Activated CD4-positive, alpha-beta T cell treated with anti-CD3 and anti-CD28 coated beads for 36 hours (primary cell): ENCODE data around the gene KMT5C. TPM values are rescaled to one million over a fixed set of nuclear protein-coding genes. Genes with fewer than 3 reads are reported as not detected.

ENCODE experiments used
- ATAC-seq: fragments of 200-7000 bp; cut with Tn5 transposase; one replicate; pipeline ENCODE4 v1.10.0; 2021; ENCODE audit warnings: mild to moderate bottlenecking, moderate library complexity
- CTCF ChIA-PET: fragments of 350-600 bp; sonication (Branson Sonifier 250); formaldehyde crosslinking; loops from one replicate; lab custom pipeline; 2021; ENCODE audit warnings: antibody characterized with exemption; lab: Charles Lee
- POLR2A ChIA-PET: fragments of 350-600 bp; sonication (Branson Sonifier 250); formaldehyde crosslinking; loops from one replicate; lab custom pipeline; 2021; ENCODE audit warnings: antibody characterized with exemption, inconsistent platforms; lab: Charles Lee
- DNase-seq: peaks from one replicate; pipeline ENCODE4 v3.0.0-alpha.2; 2020
- H3K27ac Mint-ChIP-seq: one replicate; pipeline ENCODE4 v1.8.0; 2021; ENCODE audit warnings: mixed read lengths
- H3K27me3 Mint-ChIP-seq: one replicate; pipeline ENCODE4 v1.8.0; 2021; ENCODE audit warnings: mixed read lengths
- H3K36me3 Mint-ChIP-seq: one replicate; pipeline ENCODE4 v1.8.0; 2021; ENCODE audit warnings: low read depth, mixed read lengths
- H3K4me1 Mint-ChIP-seq: one replicate; pipeline ENCODE4 v1.8.0; 2021; ENCODE audit warnings: mixed read lengths
- H3K4me3 Mint-ChIP-seq: one replicate; pipeline ENCODE4 v1.8.0; 2021; ENCODE audit warnings: mild to moderate bottlenecking, moderate library complexity, mixed read lengths
- H3K9me3 Mint-ChIP-seq: one replicate; pipeline ENCODE4 v1.8.0; 2021; ENCODE audit warnings: low read depth, mixed read lengths
- intact Hi-C, 2 experiments: fragments of 100-400 bp; cut with DNase I in 1 of 2; cut with micrococcal nuclease in 1 of 2; formaldehyde crosslinking; loops; one replicate each; pipeline versions ENCODE4 v1.14.2 to v1.15.1; 2022 to 2024; cut with DNase I, micrococcal nuclease
- total RNA-seq, 2 experiments: library from RNA; stranded (reverse); gene quantifications; one replicate each; pipeline ENCODE4 v1.2.3, GENCODE V29; 2021

Gene KMT5C
- total RNA-seq, 2 experiments from 2014 or later = 27.5 to 32.3 TPM

GRCh38 chr19:55390461-55390880, 50.8 kb downstream of the KMT5C start:
- no peak overlapping the region for H3K27ac Mint-ChIP-seq
- no peak for ATAC-seq

GRCh38 chr19:55391191-55391670, 51.6 kb downstream of the KMT5C start:
- Mint-ChIP-seq H3K27me3 (no peaks in the 10 kb centered on the region), H3K36me3 (peaks cover 43% of the 10 kb centered on the region), H3K4me1 (peaks cover 31% of the 10 kb centered on the region), H3K9me3 (no peaks in the 10 kb centered on the region), H3K27ac (no peak overlapping the region), H3K4me3 (no peak overlapping the region)
- DNase-seq (no peak), ATAC-seq (no peak)
- intact Hi-C loops = no loop called here
- ChIA-PET CTCF (interaction anchor here (0.5 to 1.7 kb wide), 2 partner anchors 90 to 112 kb away, joined by 3 read pairs; no protein-coding TSS in a partner anchor), POLR2A (interaction anchor here (0.6 to 4.0 kb wide), 3 partner anchors 15 to 132 kb away, joined by 3 to 41 read pairs (median 5); partner anchors contain the start of genes ISOC2, PPP6R1 and UBE2S)

More at GRCh38 chr19:55390461-55390880, 50.8 kb downstream of the KMT5C start:
- Mint-ChIP-seq H3K36me3 (peaks cover 50% of the 10 kb centered on the region), H3K27me3 (no peaks in the 10 kb centered on the region), H3K4me1 (peaks cover 31% of the 10 kb centered on the region), H3K9me3 (no peaks in the 10 kb centered on the region), H3K4me3 (no peak overlapping the region)
- ChIA-PET POLR2A (interaction anchor here (0.6 to 4.0 kb wide), 4 partner anchors 12 to 156 kb away, joined by 3 to 41 read pairs (median 4); partner anchors contain the start of genes PPP6R1 and UBE2S), CTCF (interaction anchor here (1.7 kb wide), 1 partner anchor 89 kb away, joined by 3 read pairs; no protein-coding TSS in a partner anchor)
- intact Hi-C loops = no loop called here
- no peak for DNase-seq

GRCh38 chr19:55391702-55392615, 52.3 kb downstream of the KMT5C start:
- CTCF ChIA-PET = no interaction called here
- H3K36me3 Mint-ChIP-seq = peaks cover 36% of the 10 kb centered on the region
- no peak for DNase-seq
- POLR2A ChIA-PET = interaction anchor here (1.5 kb wide), 1 partner anchor 15 kb away, joined by 6 read pairs; the partner anchor contains the start of gene UBE2S
- no peak for ATAC-seq
- no peaks in the 10 kb centered on the region for H3K9me3 Mint-ChIP-seq
- H3K4me1 Mint-ChIP-seq = peaks cover 29% of the 10 kb centered on the region
- intact Hi-C loops = no loop called here
- H3K4me3 Mint-ChIP-seq = no peak overlapping the region
- no peak overlapping the region for H3K27ac Mint-ChIP-seq
- H3K27me3 Mint-ChIP-seq = no peaks in the 10 kb centered on the region

DNA sequence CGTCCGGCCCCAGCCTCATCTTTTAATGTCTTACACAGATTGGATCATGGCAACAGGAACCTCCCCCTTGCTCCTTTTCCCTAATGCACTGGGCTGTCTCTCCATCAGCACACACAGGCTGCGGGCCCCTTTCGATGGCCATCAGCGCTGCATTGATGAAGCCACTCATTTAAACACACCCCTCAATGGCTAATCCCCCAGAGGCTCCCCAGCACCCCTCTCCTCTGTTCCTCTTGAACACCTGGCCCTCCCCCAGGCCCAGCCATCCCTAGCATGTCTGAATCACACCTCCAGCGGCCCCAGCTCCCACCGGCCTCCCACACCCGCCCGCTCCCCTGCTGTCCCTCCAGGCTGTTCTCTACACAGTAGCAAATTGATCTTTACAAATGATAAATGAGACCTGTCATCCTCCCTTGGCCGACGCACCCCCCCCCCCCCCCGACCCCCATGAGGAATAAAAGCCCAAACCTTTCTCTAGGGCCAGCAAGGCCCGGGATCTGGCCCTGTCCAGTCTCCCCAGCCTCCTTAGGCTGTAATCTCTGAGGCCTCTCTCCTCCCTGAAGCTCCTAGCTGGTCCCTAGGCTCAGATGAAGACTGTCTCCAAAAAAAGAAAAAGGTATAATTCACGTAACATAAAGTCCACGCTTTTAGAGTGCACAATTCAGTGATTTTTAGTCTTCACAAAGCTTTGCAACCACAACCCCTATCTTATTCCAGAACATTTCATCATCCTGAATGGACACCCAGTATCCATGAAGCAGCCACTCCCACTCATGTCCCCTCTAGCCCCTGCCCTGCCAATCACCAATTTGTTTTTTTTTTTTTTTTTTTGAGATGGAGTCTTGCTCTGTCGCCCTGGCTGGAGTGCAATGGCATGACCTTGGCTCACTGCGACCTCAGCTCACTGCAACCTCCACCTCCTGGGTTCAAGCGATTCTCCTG, 53.4 kb downstream of the KMT5C start:
- H3K36me3 Mint-ChIP-seq = peaks cover 25% of the 10 kb centered on the region
- CTCF ChIA-PET = interaction anchor here (0.6 kb wide), 1 partner anchor 92 kb away, joined by 3 read pairs; no protein-coding TSS in a partner anchor
- H3K4me1 Mint-ChIP-seq = peaks cover 25% of the 10 kb centered on the region
- DNase-seq (no peak), ATAC-seq (no peak)
- no peaks in the 10 kb centered on the region for H3K27me3 Mint-ChIP-seq
- intact Hi-C loops = no loop called here
- no peaks in the 10 kb centered on the region for H3K9me3 Mint-ChIP-seq
- H3K4me3 Mint-ChIP-seq = no peak overlapping the region
- POLR2A ChIA-PET = interaction anchor here (1.3 to 1.5 kb wide), 2 partner anchors 9 to 14 kb away, joined by 3 to 6 read pairs; partner anchors contain the start of gene UBE2S
- no peak overlapping the region for H3K27ac Mint-ChIP-seq

Other genes starting within 250 kb of the KMT5C start
- gene PPP1R12C, start 222.2 kb upstream of the KMT5C start, total RNA-seq = 10 to 100 TPM; 66.1 to 69.8 TPM
- gene TNNT1, start 190.7 kb upstream of the KMT5C start, total RNA-seq = under 1 TPM; 0.47 to 0.50 TPM
- under 1 TPM in 1 of 2 experiments, not detected in 1; 0.32 TPM for gene TNNI3, start 182.1 kb upstream of the KMT5C start, total RNA-seq
- gene DNAAF3, start 173.3 kb upstream of the KMT5C start, total RNA-seq = under 1 TPM; 0.53 to 0.72 TPM
- gene SYT5, start 159.6 kb upstream of the KMT5C start, total RNA-seq = under 1 TPM in 1 of 2 experiments, not detected in 1; 0.37 TPM
- not detected for gene PTPRH, start 130.4 kb upstream of the KMT5C start, total RNA-seq
- gene TMEM86B, start 111.1 kb upstream of the KMT5C start, total RNA-seq = 1 to 10 TPM; 4.9 to 9.0 TPM
- gene PPP6R1, start 80.9 kb upstream of the KMT5C start, total RNA-seq = 100 to 1,000 TPM; 177 to 201 TPM
- 10 to 100 TPM; 41.1 to 45.2 TPM for gene HSPBP1, start 59.8 kb upstream of the KMT5C start, total RNA-seq
- 1 to 10 TPM; 4.1 to 4.5 TPM for gene BRSK1, start 55.9 kb upstream of the KMT5C start, total RNA-seq
- gene TMEM150B, start 14.5 kb upstream of the KMT5C start, total RNA-seq = not detected
- gene COX6B2, start 14.8 kb downstream of the KMT5C start, total RNA-seq = under 1 TPM; 0.14 to 0.30 TPM
- not detected for gene GARIN5B, start 23.4 kb downstream of the KMT5C start, total RNA-seq
- under 1 TPM; 0.09 to 0.18 TPM for gene IL11, start 30.6 kb downstream of the KMT5C start, total RNA-seq
- gene TMEM190, start 37.0 kb downstream of the KMT5C start, total RNA-seq = not detected
- gene TMEM238, start 44.4 kb downstream of the KMT5C start, total RNA-seq = 1 to 10 TPM; 5.9 to 6.3 TPM
- 1,000 to 10,000 TPM; 2,751 to 4,078 TPM for gene RPL28, start 46.1 kb downstream of the KMT5C start, total RNA-seq
- 100 to 1,000 TPM; 228 to 342 TPM for gene UBE2S, start 67.9 kb downstream of the KMT5C start, total RNA-seq
- not detected for gene SHISA7, start 103.4 kb downstream of the KMT5C start, total RNA-seq
- gene ISOC2, start 121.8 kb downstream of the KMT5C start, total RNA-seq = 10 to 100 TPM; 24.3 to 28.0 TPM
- gene C19orf85, start 124.9 kb downstream of the KMT5C start, total RNA-seq = not detected
- 1 to 10 TPM; 5.6 to 6.8 TPM for gene ZNF628, start 136.7 kb downstream of the KMT5C start, total RNA-seq
- gene NAT14, start 145.3 kb downstream of the KMT5C start, total RNA-seq = 10 to 100 TPM in 1 of 2 experiments, 1 to 10 TPM in 1; 8.2 to 14.8 TPM
- gene SSC5D, start 148.6 kb downstream of the KMT5C start, total RNA-seq = under 1 TPM; 0.32 to 0.34 TPM
- not detected for gene SBK2, start 197.3 kb downstream of the KMT5C start, total RNA-seq
- gene SBK3, start 205.7 kb downstream of the KMT5C start, total RNA-seq = not detected
- 1 to 10 TPM; 7.2 to 7.5 TPM for gene ZNF579, start 241.0 kb downstream of the KMT5C start, total RNA-seq